SIG-M5 treated with dmso at 0.1 percent for 504 hours (cell line): ENCODE measurements around the gene CLCNKB.
"Not testable (repeated sequence)": the region's sequence is repeated elsewhere in the genome, so short reads cannot be mapped to it uniquely, and the experiment has no call there.

ENCODE experiments used
- DNase-seq: peaks from one replicate; lab custom pipeline; 2025; ENCODE audit not compliant: unreplicated experiment; lab: John Stamatoyannopoulos, UW

Gene CLCNKB

GRCh38 chr1:16031551-16031950 lies 12.0 kb upstream of the CLCNKB start:
- no peak for DNase-seq

GRCh38 chr1:16032388-16033102 lies 11.0 kb upstream of the CLCNKB start:
- DNase-seq: peak; percentile 52

- not testable (repeated sequence) for DNase-seq
Measured at GRCh38 chr1:16033103-16033632, 10.4 kb upstream of the CLCNKB start.

- not testable (repeated sequence) for DNase-seq
Measured at GRCh38 chr1:16036461-16036860, 7.1 kb upstream of the CLCNKB start.

- no peak for DNase-seq
Measured at GRCh38 chr1:16038620-16038912, 5.0 kb upstream of the CLCNKB start.

- not testable (repeated sequence) for DNase-seq
Measured at GRCh38 chr1:16039871-16040270, 3.7 kb upstream of the CLCNKB start.

- no peak for DNase-seq
Measured at GRCh38 chr1:16041200-16041599, 2.4 kb upstream of the CLCNKB start.

- no peak for DNase-seq
Measured at GRCh38 chr1:16042096-16042495, 1.5 kb upstream of the CLCNKB start.

- not testable (repeated sequence) for DNase-seq
Measured at GRCh38 chr1:16042654-16043053, 928 bp upstream of the CLCNKB start.

GRCh38 chr1:16043950-16044349 lies 368 bp downstream of the CLCNKB start:
- no peak for DNase-seq

GRCh38 chr1:16046842-16047241 lies 3.3 kb downstream of the CLCNKB start:
- DNase-seq: no peak

- DNase-seq: no peak
Measured at GRCh38 chr1:16047791-16048475, 4.4 kb downstream of the CLCNKB start.

GRCh38 chr1:16048573-16049189 lies 5.1 kb downstream of the CLCNKB start:
- no peak for DNase-seq

- no peak for DNase-seq
Measured at GRCh38 chr1:16050328-16050727, 6.7 kb downstream of the CLCNKB start.

GRCh38 chr1:16051039-16051438 lies 7.5 kb downstream of the CLCNKB start:
- no peak for DNase-seq

GRCh38 chr1:16051949-16052348 lies 8.4 kb downstream of the CLCNKB start:
- not testable (repeated sequence) for DNase-seq

- no peak for DNase-seq
Measured at GRCh38 chr1:16053781-16054502, 10.4 kb downstream of the CLCNKB start.

GRCh38 chr1:16054598-16055540 lies 11.3 kb downstream of the CLCNKB start:
- no peak for DNase-seq

GRCh38 chr1:16055613-16056520 lies 12.3 kb downstream of the CLCNKB start:
- DNase-seq: peak; percentile 50
